Activated gamma-delta T cell (primary cell): Measurements from ENCODE around the gene SVBP.

Source experiments
- DNase-seq: peaks from one replicate; lab custom pipeline; 2025; lab: John Stamatoyannopoulos, UW

Gene SVBP

DNA sequence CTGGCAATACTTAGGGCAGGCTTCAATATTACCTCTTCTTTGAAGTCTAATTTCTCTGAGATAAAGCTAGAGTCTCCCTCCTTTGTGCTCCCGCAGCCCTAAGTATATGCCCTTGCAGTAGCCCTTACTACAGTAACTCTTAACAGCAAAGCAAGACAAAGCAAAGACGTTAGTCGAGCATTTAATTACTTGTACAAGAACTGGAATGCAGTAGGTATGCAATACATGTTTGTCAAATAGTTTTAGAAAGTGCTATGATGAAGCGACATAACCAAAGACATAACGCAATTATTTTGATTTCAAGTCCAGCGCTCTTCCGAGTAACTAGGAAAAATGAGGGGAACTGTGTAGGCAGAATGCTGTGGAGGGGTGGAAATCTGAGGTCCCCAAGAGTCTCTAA lies 51.9 kb downstream of the SVBP start:
- DNase-seq, result no peak

DNA sequence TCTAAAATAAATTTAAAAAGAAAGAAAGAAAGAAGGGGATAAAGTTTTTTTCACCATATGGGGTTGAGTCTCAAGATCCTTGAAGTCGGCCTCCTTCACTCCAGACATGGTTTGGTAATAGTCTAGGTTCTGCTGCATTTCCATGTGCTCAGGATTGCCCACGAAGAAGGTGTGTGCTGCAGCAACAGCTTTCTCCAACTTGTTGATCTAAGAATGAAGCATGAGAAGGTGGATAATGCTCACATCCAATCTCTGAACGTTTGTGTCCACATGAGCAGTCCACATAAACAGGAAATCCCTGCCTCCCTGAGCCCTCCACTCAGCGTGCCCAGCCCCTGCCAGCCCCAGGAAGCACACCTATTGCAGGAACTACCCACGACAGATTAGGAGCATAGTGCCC lies 54.9 kb downstream of the SVBP start:
- no peak for DNase-seq

DNA sequence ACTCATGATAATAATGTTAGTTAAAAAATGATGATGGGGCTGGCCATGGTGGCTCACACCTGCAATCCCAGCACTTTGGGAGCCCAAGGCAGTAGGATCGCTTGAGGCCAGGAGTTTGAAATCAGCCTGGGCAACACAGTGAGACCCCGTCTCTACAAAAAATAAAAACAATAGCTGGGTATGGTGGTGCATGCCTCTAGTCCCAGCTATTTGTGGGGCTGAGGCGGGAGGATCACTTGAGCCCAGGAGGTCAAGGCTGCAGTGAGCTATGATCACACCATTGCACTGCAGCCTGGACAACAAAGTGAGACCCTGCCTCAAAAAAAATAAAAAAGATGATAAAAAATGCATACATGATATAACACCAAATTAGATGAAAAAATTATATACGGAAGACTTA lies 55.6 kb downstream of the SVBP start:
- no peak for DNase-seq

DNA sequence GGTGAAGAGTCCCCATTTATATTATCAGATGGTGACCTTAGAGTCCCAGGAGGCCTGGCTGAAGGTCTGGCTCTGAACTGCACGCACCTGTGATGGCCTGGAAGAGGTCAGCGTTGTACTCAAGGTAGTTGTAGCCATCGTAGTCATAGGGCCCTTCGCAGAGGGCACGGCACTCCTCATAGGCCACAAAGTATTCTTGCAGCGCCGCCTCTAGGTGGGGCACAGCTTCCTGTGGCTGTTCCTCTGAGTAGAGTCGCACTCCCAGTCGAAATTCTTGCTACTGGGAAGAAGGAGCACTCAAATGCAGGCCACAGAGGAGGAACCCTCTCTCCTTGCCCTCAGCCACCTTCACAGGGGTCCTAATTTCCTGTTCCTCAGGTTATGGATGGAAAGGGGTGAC lies 58.1 kb downstream of the SVBP start:
- no peak for DNase-seq

DNA sequence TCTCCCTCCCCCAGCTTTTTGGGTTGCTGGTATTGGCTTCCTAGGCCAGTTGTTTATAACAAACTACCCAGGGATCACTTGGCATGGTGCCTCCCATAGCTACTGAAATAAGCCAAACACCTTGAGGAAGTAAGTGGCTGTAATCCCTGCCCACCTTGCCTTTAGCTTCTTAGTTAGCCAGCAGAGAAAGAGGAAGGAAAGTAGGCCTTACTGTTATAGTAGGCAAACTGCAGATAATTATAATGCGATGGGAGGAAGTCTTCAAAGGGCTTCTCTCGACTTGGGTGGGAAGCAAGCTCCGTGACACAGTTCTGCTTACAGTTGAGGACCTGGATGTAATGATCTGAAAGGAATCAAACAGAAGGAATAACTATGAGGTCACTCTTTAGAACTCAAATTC lies 58.6 kb downstream of the SVBP start:
- DNase-seq, result no peak

DNA sequence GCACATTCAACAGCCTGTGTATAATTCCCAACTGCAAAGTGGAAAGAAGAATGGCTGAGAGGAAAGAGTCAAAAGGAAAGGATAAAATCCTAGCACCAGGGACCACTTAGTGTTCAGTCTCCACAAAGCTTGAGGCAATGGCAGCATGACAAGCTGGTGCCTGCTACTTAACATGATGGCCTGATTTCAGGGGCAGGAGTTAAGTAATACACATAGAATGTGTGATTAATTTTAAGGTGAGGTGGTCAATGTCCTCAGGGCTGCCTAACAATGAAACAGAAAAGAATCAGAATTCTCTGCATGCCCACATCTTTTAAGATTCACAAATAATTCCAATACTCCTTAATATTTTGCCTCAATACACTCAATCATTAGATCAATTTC lies 59.3 kb downstream of the SVBP start:
- DNase-seq, result no peak
